Gastroesophageal sphincter (tissue), 2 donors: ENCODE data around the gene FLNA.

Source experiments
- EP300 ChIP-seq: sonication (generic); formaldehyde crosslinking; IDR thresholded peaks from one replicate; pipeline ENCODE4 v1.6.1; 2017; ENCODE audit warnings: antibody characterized with exemption, mild to moderate bottlenecking
- POLR2AphosphoS5 ChIP-seq: sonication (generic); formaldehyde crosslinking; IDR thresholded peaks from one replicate; pipeline ENCODE4 v1.6.1; 2017; ENCODE audit warnings: antibody characterized with exemption

- TF ChIP-seq EP300 (no peak), POLR2AphosphoS5 (no peak)
Measured at GRCh38 chrX:154380787-154381186, 6.4 kb upstream of the FLNA start.
